SK-N-SH (cell line): ENCODE data around the gene MAPRE2. TPM values are rescaled to one million over a fixed set of nuclear protein-coding genes. Genes with fewer than 3 reads are reported as not detected.

Experiments used
- CTCF ChIA-PET: fragments of 300-600, 350-600 bp; formaldehyde crosslinking; extraction: SDS; loops from one replicate; lab custom pipeline; 2021; lab: Yijun Ruan, JAX
- POLR2A ChIA-PET: fragments of 350-600 bp; sonication (Branson Sonifier 250); formaldehyde crosslinking; extraction: SDS; loops from one replicate; lab custom pipeline; 2020; ENCODE audit warnings: antibody characterized with exemption, inconsistent platforms; lab: Yijun Ruan, JAX
- DNase-seq: peaks from one replicate; pipeline ENCODE4 v3.0.0; 2012
- H2AFZ ChIP-seq: fragments of 200-600 bp; sonication (generic); 2 replicates; pipeline ENCODE4 v1.8.1; 2016; ENCODE audit warnings: antibody characterized with exemption, mild to moderate bottlenecking, low read depth
- H3F3A ChIP-seq: fragments of 200-600 bp; sonication (generic); replicated peaks from 2 replicates; pipeline ENCODE3; 2016; ENCODE audit warnings: antibody characterized with exemption, mild to moderate bottlenecking; ENCODE audit not compliant: insufficient read depth
- H3K27ac ChIP-seq, 2 experiments: fragments of 200-500 bp in 1 of 2; fragments of 200-600 bp in 1 of 2; sonication (Bioruptor generic) in 1 of 2; sonication (generic), shearing (Covaris generic) in 1 of 2; 2 replicates each; pipeline versions ENCODE4 v1.5.1 to v1.6.1; 2014 to 2016; ENCODE audit warnings: low read depth in 2 of 2, inconsistent platforms in 1 of 2, low read length in 1 of 2, mild to moderate bottlenecking in 1 of 2, mixed read lengths in 1 of 2
- H3K27me3 ChIP-seq: fragments of 200-600 bp; sonication (generic), shearing (Covaris generic); 2 replicates; pipeline ENCODE4 v1.6.1; 2016; ENCODE audit warnings: mixed run types; ENCODE audit not compliant: insufficient read depth
- H3K36me3 ChIP-seq, 2 experiments: fragments of 200-500 bp in 1 of 2; fragments of 200-600 bp in 1 of 2; sonication (Bioruptor generic) in 1 of 2; sonication (generic) in 1 of 2; replicated peaks in 1 of 2; 2 replicates each; pipeline versions ENCODE3 to v1.5.1; 2014 to 2016; ENCODE audit warnings: low read length in 1 of 2, mild to moderate bottlenecking in 1 of 2; ENCODE audit not compliant: insufficient read depth in 2 of 2, control insufficient read depth in 1 of 2
- H3K4me1 ChIP-seq, 2 experiments: fragments of 200-500 bp in 1 of 2; fragments of 200-600 bp in 1 of 2; sonication (Bioruptor generic) in 1 of 2; sonication (generic), shearing (Covaris generic) in 1 of 2; 2 replicates each; pipeline versions ENCODE4 v1.5.1 to v1.6.1; 2014 to 2016; ENCODE audit warnings: low read depth in 1 of 2, low read length in 1 of 2, mixed run types in 1 of 2; ENCODE audit not compliant: insufficient read depth in 2 of 2, control insufficient read depth in 1 of 2
- H3K4me2 ChIP-seq: fragments of 200-600 bp; sonication (generic), shearing (Covaris generic); 2 replicates; pipeline ENCODE4 v1.6.1; 2017; ENCODE audit warnings: mixed run types
- H3K4me3 ChIP-seq, 2 experiments: fragments of 200-500 bp in 1 of 2; fragments of 200-600 bp in 1 of 2; sonication (Bioruptor generic) in 1 of 2; sonication (generic), shearing (Covaris generic) in 1 of 2; 2 replicates each; pipeline versions ENCODE4 v1.5.1 to v1.8.1; 2014 to 2016; ENCODE audit warnings: low read depth in 2 of 2, inconsistent platforms in 1 of 2, low read length in 1 of 2, mild to moderate bottlenecking in 1 of 2, mixed read lengths in 1 of 2, moderate library complexity in 1 of 2
- H3K79me2 ChIP-seq: fragments of 200-600 bp; sonication (generic); 2 replicates; pipeline ENCODE4 v1.8.1; 2017; ENCODE audit warnings: mild to moderate bottlenecking; ENCODE audit not compliant: insufficient read depth
- H3K9ac ChIP-seq: fragments of 200-600 bp; sonication (generic); 2 replicates; pipeline ENCODE4 v1.6.1; 2017; ENCODE audit warnings: mixed run types
- H3K9me2 ChIP-seq: fragments of 200-600 bp; sonication (generic); 2 replicates; pipeline ENCODE4 v1.6.1; 2017; ENCODE audit warnings: mixed run types
- H3K9me3 ChIP-seq: fragments of 200-600 bp; sonication (generic); 2 replicates; pipeline ENCODE4 v1.6.1; 2017; ENCODE audit warnings: mixed run types, mild to moderate bottlenecking, moderate library complexity
- H4K20me1 ChIP-seq: fragments of 200-600 bp; sonication (generic); 2 replicates; pipeline ENCODE4 v1.6.1; 2017; ENCODE audit warnings: mild to moderate bottlenecking, mixed run types; ENCODE audit not compliant: insufficient read depth
- CHD2 ChIP-seq: fragments of 150-350 bp; IDR thresholded peaks from 2 replicates; pipeline ENCODE4 v1.6.1; 2018; ENCODE audit warnings: low read length; ENCODE audit not compliant: partially characterized antibody
- FOSL2 ChIP-seq: IDR thresholded peaks from 2 replicates; pipeline ENCODE4 v1.4.0; 2012; ENCODE audit warnings: low read depth, mild to moderate bottlenecking, moderate library complexity, borderline replicate concordance
- FOXJ3 ChIP-seq: sonication (generic); formaldehyde crosslinking; IDR thresholded peaks from 2 replicates; pipeline ENCODE4 v1.5.1; 2020; ENCODE audit warnings: mild to moderate bottlenecking, missing genetic modification reagents
- GABPA ChIP-seq: IDR thresholded peaks from 2 replicates; pipeline ENCODE4 v1.4.0; 2012; ENCODE audit warnings: low read depth, mild to moderate bottlenecking
- MEF2A ChIP-seq: IDR thresholded peaks from 2 replicates; pipeline ENCODE4 v1.4.0; 2012; ENCODE audit warnings: low read depth, borderline replicate concordance
- NFIC ChIP-seq: IDR thresholded peaks from 2 replicates; pipeline ENCODE4 v1.4.0; 2012; ENCODE audit warnings: borderline replicate concordance
- NRF1 ChIP-seq: IDR thresholded peaks from 2 replicates; pipeline ENCODE4 v1.6.1; 2012; ENCODE audit warnings: low read depth, mild to moderate bottlenecking, low read length
- RCOR1 ChIP-seq: fragments of 150-350 bp; IDR thresholded peaks from 2 replicates; pipeline ENCODE4 v1.6.1; 2017; ENCODE audit warnings: antibody characterized with exemption, low read length
- SIN3A ChIP-seq: IDR thresholded peaks from 2 replicates; pipeline ENCODE4 v1.6.1; 2012; ENCODE audit warnings: low read depth, mild to moderate bottlenecking, low read length, moderate library complexity, borderline replicate concordance
- SMC3 ChIP-seq: IDR thresholded peaks from 2 replicates; pipeline ENCODE4 v1.6.1; 2012; ENCODE audit warnings: low read depth, low read length, improper control_type of control experiment
- TCF12 ChIP-seq: IDR thresholded peaks from 2 replicates; pipeline ENCODE4 v1.4.0; 2012
- TEAD4 ChIP-seq: IDR thresholded peaks from 2 replicates; pipeline ENCODE4 v1.4.0; 2012; ENCODE audit warnings: mild to moderate bottlenecking, borderline replicate concordance; ENCODE audit not compliant: insufficient read depth
- YY1 ChIP-seq: IDR thresholded peaks from 2 replicates; pipeline ENCODE4 v1.4.0; 2012; ENCODE audit warnings: low read depth, mild to moderate bottlenecking
- WGBS: methylation state at CpG from one replicate; pipeline ENCODE4 v1.1.6; 2017; ENCODE audit warnings: low lambda C conversion rate; 5-methylcytosine and 5-hydroxymethylcytosine counted together
- polyA plus RNA-seq, 3 experiments: library from polyadenylated mRNA; depleted of rRNA; stranded (reverse); fragments of >200 nt; gene quantifications; 2 replicates each; pipeline ENCODE4 v1.2.3, GENCODE V29; 2012
- TF ChIP-seq, protein P1 (sequence below): IDR thresholded peaks from 2 replicates; pipeline ENCODE4; 2012
- TF ChIP-seq, protein P2 (sequence below): IDR thresholded peaks from 2 replicates; pipeline ENCODE4 v1.4.0; 2012; ENCODE audit warnings: low read depth, borderline replicate concordance
- TF ChIP-seq, protein P3 (sequence below): IDR thresholded peaks from 2 replicates; pipeline ENCODE4 v1.4.0; 2012; ENCODE audit warnings: low read depth
- TF ChIP-seq, protein P4 (sequence below): fragments of 200-600 bp; sonication (generic); IDR thresholded peaks from 2 replicates; pipeline ENCODE4 v1.6.1; 2017; ENCODE audit warnings: antibody characterized with exemption, mild to moderate bottlenecking, moderate library complexity
- TF ChIP-seq, protein P5 (sequence below): fragments of 150-350 bp; IDR thresholded peaks from 2 replicates; pipeline ENCODE4 v1.6.1; 2017; ENCODE audit warnings: antibody characterized with exemption, low read length, low read depth, borderline replicate concordance

The MAPRE2 gene
- polyA plus RNA-seq, 1 of the 3 experiments (the other 2 are of a cell fraction): 11.5 TPM

DNA sequence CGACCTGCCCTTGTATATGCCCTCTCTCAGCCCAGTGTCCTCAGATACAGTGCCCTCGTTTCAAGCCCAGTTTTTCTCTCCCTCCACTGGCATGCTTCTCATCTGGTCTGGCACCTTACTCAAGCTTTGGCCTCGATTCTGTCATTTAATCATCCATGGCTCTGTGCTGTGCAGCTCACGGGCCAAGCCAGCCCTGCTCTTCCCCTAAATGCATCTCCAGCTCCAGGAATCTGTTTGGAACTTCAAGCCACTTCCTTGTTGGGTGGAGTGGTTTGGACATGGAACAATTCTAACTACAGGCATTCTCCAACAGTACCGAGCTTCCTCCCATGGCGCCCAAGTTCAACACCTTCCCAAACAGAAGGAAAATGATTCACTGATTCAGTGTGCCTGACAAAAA, 122.9 kb downstream of the MAPRE2 start:
- no peak for DNase-seq
- no peak overlapping the region for H2AFZ ChIP-seq
- TF ChIP-seq, protein P1, sequence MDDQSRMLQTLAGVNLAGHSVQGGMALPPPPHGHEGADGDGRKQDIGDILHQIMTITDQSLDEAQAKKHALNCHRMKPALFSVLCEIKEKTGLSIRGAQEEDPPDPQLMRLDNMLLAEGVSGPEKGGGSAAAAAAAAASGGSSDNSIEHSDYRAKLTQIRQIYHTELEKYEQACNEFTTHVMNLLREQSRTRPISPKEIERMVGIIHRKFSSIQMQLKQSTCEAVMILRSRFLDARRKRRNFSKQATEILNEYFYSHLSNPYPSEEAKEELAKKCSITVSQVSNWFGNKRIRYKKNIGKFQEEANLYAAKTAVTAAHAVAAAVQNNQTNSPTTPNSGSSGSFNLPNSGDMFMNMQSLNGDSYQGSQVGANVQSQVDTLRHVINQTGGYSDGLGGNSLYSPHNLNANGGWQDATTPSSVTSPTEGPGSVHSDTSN: no peak
- TF ChIP-seq FOXJ3: no peak
- no peak for TF ChIP-seq RCOR1
- TF ChIP-seq, protein P2, sequence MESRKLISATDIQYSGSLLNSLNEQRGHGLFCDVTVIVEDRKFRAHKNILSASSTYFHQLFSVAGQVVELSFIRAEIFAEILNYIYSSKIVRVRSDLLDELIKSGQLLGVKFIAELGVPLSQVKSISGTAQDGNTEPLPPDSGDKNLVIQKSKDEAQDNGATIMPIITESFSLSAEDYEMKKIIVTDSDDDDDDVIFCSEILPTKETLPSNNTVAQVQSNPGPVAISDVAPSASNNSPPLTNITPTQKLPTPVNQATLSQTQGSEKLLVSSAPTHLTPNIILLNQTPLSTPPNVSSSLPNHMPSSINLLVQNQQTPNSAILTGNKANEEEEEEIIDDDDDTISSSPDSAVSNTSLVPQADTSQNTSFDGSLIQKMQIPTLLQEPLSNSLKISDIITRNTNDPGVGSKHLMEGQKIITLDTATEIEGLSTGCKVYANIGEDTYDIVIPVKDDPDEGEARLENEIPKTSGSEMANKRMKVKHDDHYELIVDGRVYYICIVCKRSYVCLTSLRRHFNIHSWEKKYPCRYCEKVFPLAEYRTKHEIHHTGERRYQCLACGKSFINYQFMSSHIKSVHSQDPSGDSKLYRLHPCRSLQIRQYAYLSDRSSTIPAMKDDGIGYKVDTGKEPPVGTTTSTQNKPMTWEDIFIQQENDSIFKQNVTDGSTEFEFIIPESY: no peak
- no peak for TF ChIP-seq FOSL2
- TF ChIP-seq, protein P3, sequence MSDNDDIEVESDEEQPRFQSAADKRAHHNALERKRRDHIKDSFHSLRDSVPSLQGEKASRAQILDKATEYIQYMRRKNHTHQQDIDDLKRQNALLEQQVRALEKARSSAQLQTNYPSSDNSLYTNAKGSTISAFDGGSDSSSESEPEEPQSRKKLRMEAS: no peak
- no peak for TF ChIP-seq NFIC
- no peak for TF ChIP-seq YY1
- TF ChIP-seq SIN3A: no peak
- no peak for TF ChIP-seq NRF1
- no peak for TF ChIP-seq TCF12
- POLR2A ChIA-PET: no interaction called here
- no peak overlapping the region for H3K4me2 ChIP-seq
- no peaks in the 10 kb centered on the region for H3K9me2 ChIP-seq
- H3K9me3 ChIP-seq: no peaks in the 10 kb centered on the region
- no peaks in the 10 kb centered on the region for H3F3A ChIP-seq
- H3K9ac ChIP-seq: no peak overlapping the region
- no peak overlapping the region for H3K4me3 ChIP-seq
- H4K20me1 ChIP-seq: no peaks in the 10 kb centered on the region
- H3K36me3 ChIP-seq: no peaks in the 10 kb centered on the region
- CTCF ChIA-PET: interaction anchor here (1.4 kb wide), 1 partner anchor 11 kb away, joined by 3 read pairs; no protein-coding TSS in a partner anchor
- H3K79me2 ChIP-seq: no peaks in the 10 kb centered on the region
- 59% methylated on average over 6 of the region's 6 CpGs for WGBS
- H3K27ac ChIP-seq: no peak overlapping the region
- peaks cover 0 to 2% of the 10 kb centered on the region in 2 experiments; a peak in 2 of 4 replicates for H3K4me1 ChIP-seq
- H3K27me3 ChIP-seq: no peaks in the 10 kb centered on the region

DNA sequence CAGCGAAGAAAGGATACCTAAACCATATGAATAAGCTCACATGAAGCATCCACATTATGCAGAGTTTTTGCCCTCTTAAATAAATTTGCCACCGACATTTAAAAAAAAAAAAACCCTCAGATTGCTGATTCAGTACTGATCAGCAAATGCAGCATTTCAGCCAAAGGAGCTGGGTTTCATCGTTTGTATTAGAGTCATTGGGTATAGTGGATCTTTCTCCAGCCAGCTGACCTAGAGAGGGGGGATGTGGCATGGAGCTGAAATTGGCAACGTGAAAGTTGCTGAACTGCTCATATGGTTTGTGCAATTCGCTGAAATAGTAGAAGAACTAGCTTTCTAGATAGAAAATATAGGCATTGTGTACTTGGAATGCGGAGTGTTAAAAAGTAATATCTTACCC, 126.1 kb downstream of the MAPRE2 start:
- Histone ChIP-seq H3K36me3 (no peaks in the 10 kb centered on the region), H3K4me1 (peaks cover 0 to 5% of the 10 kb centered on the region in 2 experiments; a peak in 2 of 4 replicates), H3K9me2 (no peaks in the 10 kb centered on the region), H3K9ac (no peak overlapping the region), H4K20me1 (no peaks in the 10 kb centered on the region), H2AFZ (no peak overlapping the region), H3K27ac (no peak overlapping the region; a peak in 1 of 4 replicates), H3K4me2 (no peak overlapping the region), H3K4me3 (no peak overlapping the region), H3K9me3 (no peaks in the 10 kb centered on the region), H3F3A (no peaks in the 10 kb centered on the region), H3K27me3 (no peaks in the 10 kb centered on the region), H3K79me2 (no peaks in the 10 kb centered on the region)
- CTCF ChIA-PET: no interaction called here
- DNase-seq: no peak
- 73% methylated on average over 6 of the region's 6 CpGs for WGBS
- POLR2A ChIA-PET: interaction anchor here (0.7 kb wide), 1 partner anchor 9 kb away, joined by 3 read pairs; no protein-coding TSS in a partner anchor
- TF ChIP-seq, protein P4, sequence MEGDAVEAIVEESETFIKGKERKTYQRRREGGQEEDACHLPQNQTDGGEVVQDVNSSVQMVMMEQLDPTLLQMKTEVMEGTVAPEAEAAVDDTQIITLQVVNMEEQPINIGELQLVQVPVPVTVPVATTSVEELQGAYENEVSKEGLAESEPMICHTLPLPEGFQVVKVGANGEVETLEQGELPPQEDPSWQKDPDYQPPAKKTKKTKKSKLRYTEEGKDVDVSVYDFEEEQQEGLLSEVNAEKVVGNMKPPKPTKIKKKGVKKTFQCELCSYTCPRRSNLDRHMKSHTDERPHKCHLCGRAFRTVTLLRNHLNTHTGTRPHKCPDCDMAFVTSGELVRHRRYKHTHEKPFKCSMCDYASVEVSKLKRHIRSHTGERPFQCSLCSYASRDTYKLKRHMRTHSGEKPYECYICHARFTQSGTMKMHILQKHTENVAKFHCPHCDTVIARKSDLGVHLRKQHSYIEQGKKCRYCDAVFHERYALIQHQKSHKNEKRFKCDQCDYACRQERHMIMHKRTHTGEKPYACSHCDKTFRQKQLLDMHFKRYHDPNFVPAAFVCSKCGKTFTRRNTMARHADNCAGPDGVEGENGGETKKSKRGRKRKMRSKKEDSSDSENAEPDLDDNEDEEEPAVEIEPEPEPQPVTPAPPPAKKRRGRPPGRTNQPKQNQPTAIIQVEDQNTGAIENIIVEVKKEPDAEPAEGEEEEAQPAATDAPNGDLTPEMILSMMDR: no peak
- TF ChIP-seq TEAD4 (no peak), CHD2 (no peak), RCOR1 (no peak), YY1 (no peak), GABPA (no peak), SMC3 (no peak), MEF2A (no peak)
- TF ChIP-seq, protein P5, sequence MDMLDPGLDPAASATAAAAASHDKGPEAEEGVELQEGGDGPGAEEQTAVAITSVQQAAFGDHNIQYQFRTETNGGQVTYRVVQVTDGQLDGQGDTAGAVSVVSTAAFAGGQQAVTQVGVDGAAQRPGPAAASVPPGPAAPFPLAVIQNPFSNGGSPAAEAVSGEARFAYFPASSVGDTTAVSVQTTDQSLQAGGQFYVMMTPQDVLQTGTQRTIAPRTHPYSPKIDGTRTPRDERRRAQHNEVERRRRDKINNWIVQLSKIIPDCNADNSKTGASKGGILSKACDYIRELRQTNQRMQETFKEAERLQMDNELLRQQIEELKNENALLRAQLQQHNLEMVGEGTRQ: no peak
- TF ChIP-seq, protein P1: no peak
- TF ChIP-seq, all 33 proteins: peak for 0
